ENCODE results near the gene SLC35G1. TPM values are rescaled to one million over a fixed set of nuclear protein-coding genes. Genes with fewer than 3 reads are reported as not detected.

Gene SLC35G1
- total RNA-seq, 1 donor from 2014 or later: 3.4 TPM

DNA sequence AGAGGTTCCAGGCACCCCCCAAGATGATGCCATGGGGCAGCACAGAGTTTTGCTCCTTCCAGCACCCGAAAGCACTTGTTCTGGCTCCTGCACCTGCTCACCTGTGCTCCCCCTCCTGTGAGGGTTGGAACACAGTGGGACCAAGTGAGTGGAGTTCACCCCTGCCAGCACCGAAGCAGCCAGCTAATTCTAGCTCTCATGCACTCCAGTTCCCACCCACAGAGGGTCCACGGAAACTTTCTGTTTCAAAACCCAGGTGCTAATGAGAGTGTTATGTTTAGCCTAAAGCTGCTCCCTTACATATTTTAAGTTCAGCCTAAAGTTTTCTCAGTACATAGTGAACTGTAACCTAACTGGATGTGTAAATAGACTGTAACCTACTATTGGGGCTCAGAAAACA, 42.6 kb upstream of the SLC35G1 start:
- H3K27me3 ChIP-seq: no peaks in the 10 kb centered on the region
- H3K4me3 ChIP-seq: no peak overlapping the region
- DNase-seq (ENCODE audit: extremely low spot score in 2 of 2): no peak
- H3K36me3 ChIP-seq: no peaks in the 10 kb centered on the region
- intact Hi-C loops (cut with DNase I): no loop called here
- H3K9me3 ChIP-seq: no peaks in the 10 kb centered on the region
- TF ChIP-seq POLR2AphosphoS5 (IDR thresholded peaks at IDR 0.05; ENCODE audit: insufficient read depth in 1 of 2, low read depth in 1 of 2) (no peak), POLR2A (IDR thresholded peaks at IDR 0.05) (no peak)
- TF ChIP-seq, protein P1, sequence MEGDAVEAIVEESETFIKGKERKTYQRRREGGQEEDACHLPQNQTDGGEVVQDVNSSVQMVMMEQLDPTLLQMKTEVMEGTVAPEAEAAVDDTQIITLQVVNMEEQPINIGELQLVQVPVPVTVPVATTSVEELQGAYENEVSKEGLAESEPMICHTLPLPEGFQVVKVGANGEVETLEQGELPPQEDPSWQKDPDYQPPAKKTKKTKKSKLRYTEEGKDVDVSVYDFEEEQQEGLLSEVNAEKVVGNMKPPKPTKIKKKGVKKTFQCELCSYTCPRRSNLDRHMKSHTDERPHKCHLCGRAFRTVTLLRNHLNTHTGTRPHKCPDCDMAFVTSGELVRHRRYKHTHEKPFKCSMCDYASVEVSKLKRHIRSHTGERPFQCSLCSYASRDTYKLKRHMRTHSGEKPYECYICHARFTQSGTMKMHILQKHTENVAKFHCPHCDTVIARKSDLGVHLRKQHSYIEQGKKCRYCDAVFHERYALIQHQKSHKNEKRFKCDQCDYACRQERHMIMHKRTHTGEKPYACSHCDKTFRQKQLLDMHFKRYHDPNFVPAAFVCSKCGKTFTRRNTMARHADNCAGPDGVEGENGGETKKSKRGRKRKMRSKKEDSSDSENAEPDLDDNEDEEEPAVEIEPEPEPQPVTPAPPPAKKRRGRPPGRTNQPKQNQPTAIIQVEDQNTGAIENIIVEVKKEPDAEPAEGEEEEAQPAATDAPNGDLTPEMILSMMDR (IDR thresholded peaks at IDR 0.05): no peak
- no peaks in the 10 kb centered on the region for H3K4me1 ChIP-seq
- no peak overlapping the region for H3K27ac ChIP-seq

DNA sequence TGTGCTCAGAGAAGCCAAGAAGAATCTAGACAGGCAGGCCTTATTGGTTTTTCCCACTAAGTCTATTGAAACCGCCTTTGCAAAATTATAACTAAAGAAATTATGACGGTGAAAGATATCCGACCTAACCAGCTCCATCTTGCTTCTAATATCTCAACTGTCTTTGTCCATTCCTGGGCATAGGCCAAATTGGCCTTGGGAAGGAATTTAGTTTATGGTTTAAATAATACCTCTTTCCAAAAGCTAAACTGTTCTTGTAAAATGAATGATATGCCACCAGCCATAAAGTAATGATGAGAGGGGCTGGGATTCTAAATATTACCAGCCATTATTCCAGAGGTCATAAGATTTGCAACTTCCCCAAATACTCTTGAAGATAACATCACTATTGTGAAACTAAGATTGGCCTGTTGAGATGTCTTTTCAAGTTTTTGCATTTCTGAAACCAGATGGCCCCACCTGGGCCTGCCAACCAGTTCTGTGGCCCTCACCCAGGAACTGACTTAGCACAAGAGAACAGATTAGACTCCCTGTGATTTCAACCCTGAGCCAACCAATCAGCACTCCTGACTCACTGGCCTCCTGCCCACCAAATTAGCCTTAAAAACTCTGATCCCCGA, 41.2 kb upstream of the SLC35G1 start:
- Histone ChIP-seq H3K36me3 (no peaks in the 10 kb centered on the region), H3K4me3 (no peak overlapping the region), H3K27ac (no peak overlapping the region), H3K4me1 (no peaks in the 10 kb centered on the region), H3K27me3 (no peaks in the 10 kb centered on the region), H3K9me3 (no peaks in the 10 kb centered on the region)
- intact Hi-C loops (cut with DNase I): no loop called here
- DNase-seq (ENCODE audit: extremely low spot score in 2 of 2): no peak
- no peak for TF ChIP-seq POLR2AphosphoS5 (IDR thresholded peaks at IDR 0.05; ENCODE audit: insufficient read depth in 1 of 2, low read depth in 1 of 2)
- TF ChIP-seq, protein P1 (IDR thresholded peaks at IDR 0.05): no peak
- TF ChIP-seq POLR2A (IDR thresholded peaks at IDR 0.05): no peak

DNA sequence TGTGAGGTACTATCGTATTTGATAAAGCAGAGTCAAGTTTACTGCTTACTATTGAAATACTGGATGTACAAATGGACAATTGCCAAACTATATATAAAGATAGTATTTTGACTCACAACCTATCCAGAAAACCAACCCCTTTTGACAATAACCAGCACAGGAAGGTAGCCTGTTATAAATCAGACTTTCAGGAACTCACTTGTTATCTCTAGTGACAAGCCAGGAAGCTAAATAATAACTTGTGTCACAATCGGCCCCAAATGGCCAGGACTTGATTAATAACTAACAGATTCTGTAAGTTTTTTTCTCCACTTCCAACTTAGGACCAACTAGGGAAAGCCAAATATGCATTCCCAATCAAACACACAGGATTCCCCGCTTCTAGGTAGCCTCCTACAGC, 38.8 kb upstream of the SLC35G1 start:
- Histone ChIP-seq H3K36me3 (no peaks in the 10 kb centered on the region), H3K27me3 (no peaks in the 10 kb centered on the region), H3K27ac (no peak overlapping the region), H3K4me3 (no peak overlapping the region), H3K9me3 (no peaks in the 10 kb centered on the region), H3K4me1 (no peaks in the 10 kb centered on the region)
- DNase-seq (ENCODE audit: extremely low spot score in 2 of 2): no peak
- TF ChIP-seq, protein P1 (IDR thresholded peaks at IDR 0.05): no peak
- intact Hi-C loops (cut with DNase I): no loop called here

DNA sequence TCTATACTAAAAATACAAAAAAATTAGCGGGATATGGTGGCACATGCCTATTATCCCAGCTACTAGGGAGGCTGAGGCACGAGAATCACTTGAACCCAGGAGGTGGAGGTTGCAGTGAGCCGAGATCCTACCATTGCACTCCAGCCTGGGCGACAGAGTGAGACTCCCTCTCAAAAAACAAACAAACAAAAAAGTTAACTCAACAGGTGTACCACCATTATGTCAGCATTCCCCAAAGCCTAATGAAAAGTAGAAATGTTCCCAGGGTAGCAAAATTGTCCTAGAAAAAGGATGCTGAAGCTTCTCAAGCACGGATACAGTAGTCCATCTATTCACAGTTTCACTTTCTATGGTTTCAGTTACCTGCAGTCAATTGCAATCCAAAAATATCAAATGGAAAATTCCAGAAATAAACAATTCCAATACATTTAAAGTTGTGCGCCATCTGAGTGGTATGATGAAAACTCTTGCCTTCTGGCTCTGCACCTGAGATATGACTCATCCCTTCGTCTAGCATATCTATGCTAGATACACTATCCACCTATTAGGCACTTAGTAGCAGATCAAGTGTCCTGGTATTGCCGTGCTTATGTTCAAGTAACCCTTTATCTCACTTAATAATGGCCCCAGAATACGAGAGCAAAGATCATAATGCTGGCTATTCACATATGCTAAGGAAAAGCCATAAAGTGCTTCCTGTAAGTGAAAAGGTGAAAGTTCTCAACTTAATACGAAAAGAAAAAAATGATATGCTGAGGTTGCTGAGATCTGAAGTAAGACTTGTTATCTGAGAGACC, 37.2 kb upstream of the SLC35G1 start:
- Histone ChIP-seq H3K27me3 (no peaks in the 10 kb centered on the region), H3K4me3 (no peak overlapping the region), H3K4me1 (no peaks in the 10 kb centered on the region), H3K27ac (no peak overlapping the region), H3K9me3 (no peaks in the 10 kb centered on the region), H3K36me3 (no peaks in the 10 kb centered on the region)
- TF ChIP-seq, protein P1 (IDR thresholded peaks at IDR 0.05): no peak
- TF ChIP-seq POLR2AphosphoS5 (IDR thresholded peaks at IDR 0.05; ENCODE audit: insufficient read depth in 1 of 2, low read depth in 1 of 2): no peak
- TF ChIP-seq POLR2A (IDR thresholded peaks at IDR 0.05): no peak
- DNase-seq (ENCODE audit: extremely low spot score in 2 of 2): no peak
- intact Hi-C loops (cut with DNase I): no loop called here

DNA sequence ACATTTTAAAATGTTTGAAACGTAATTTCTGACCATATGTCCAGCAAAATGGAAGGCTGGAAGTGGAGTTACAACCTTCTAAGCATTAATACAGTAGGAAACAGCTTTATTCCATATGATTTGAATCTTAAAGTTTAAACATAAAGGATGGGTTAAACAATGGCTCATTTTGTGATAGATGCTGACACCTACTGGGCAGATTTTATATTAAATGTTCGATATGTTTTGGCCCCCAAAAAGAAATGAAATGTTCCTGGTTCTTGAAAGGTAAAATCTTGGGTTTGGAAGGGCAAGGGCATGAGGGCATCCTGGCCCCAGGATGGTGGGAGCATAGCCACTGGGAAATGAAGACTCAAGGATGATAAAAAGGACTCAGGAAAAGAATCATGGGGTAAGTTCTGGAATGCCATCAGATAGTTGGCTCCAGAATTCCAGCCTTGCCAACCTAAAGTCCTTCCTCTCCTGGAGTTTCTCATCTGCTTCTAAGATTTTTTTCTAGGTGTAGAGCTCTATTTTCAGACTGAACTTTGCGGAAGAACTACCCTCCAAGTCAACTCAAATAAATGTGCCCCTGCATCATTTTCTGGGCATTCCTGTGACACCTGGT, 34.6 kb upstream of the SLC35G1 start:
- intact Hi-C loops (cut with DNase I): no loop called here
- no peak for TF ChIP-seq POLR2A (IDR thresholded peaks at IDR 0.05)
- TF ChIP-seq, protein P1 (IDR thresholded peaks at IDR 0.05): peak in 1 of 3 experiments; percentile 9
- TF ChIP-seq POLR2AphosphoS5 (IDR thresholded peaks at IDR 0.05; ENCODE audit: insufficient read depth in 1 of 2, low read depth in 1 of 2): no peak

More for the DNA sequence above, 34.6 kb upstream of the SLC35G1 start:
- H3K27ac ChIP-seq: no peak overlapping the region
- DNase-seq (ENCODE audit: extremely low spot score in 2 of 2): no peak
- no peak overlapping the region for H3K4me3 ChIP-seq
- no peaks in the 10 kb centered on the region for H3K27me3 ChIP-seq
- no peaks in the 10 kb centered on the region for H3K9me3 ChIP-seq
- no peaks in the 10 kb centered on the region for H3K4me1 ChIP-seq
- H3K36me3 ChIP-seq: no peaks in the 10 kb centered on the region
